Suprapubic skin (tissue), 4 donors: ENCODE data around the gene FAM156A.
"Not testable (repeated sequence)": the region's sequence is repeated elsewhere in the genome, so short reads cannot be mapped to it uniquely, and the experiment has no call there.

ENCODE experiments used
- EP300 ChIP-seq: sonication (generic); formaldehyde crosslinking; IDR thresholded peaks from one replicate; pipeline ENCODE4 v1.6.1; 2017; ENCODE audit warnings: antibody characterized with exemption
- POLR2A ChIP-seq, 2 donors: fragments of 450-650 bp; IDR thresholded peaks; one replicate each; pipeline ENCODE4 v1.6.1; 2017; ENCODE audit warnings: antibody characterized with exemption in 2 of 2, mild to moderate bottlenecking in 2 of 2, moderate library complexity in 2 of 2
- POLR2AphosphoS5 ChIP-seq, 3 donors: sonication (generic); formaldehyde crosslinking; IDR thresholded peaks; one replicate each; pipeline ENCODE4 v1.6.1; 2017; ENCODE audit warnings: antibody characterized with exemption in 3 of 3
- TF ChIP-seq, protein P1 (sequence below), 2 donors: fragments of 200-600 bp in 1 of 2; fragments of 450-650 bp in 1 of 2; sonication (generic) in 1 of 2; IDR thresholded peaks; one replicate each; pipeline ENCODE4 v1.5.1; 2016 to 2019; ENCODE audit warnings: antibody characterized with exemption in 2 of 2, mild to moderate bottlenecking in 1 of 2, moderate library complexity in 1 of 2

DNA sequence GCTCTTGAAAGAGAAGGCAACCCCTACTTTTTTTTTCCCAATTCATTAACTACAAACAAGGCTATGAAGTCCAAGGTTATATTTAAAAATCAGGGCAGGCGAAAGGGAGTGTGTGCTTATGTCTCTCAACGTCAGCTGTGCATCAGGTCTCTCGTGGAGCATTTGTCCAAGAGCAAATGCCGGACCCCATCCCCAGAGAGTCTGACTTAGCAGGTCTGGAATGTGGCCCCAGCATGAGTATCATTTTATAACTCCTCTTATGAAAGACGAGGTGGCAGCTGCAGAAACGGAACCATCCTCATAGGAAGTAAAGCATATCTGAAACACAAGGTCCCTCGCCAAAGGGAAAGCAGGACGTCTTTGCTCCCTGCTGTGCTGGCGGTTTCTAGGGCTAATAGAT lies 44.6 kb downstream of the FAM156A start:
- TF ChIP-seq, protein P1, sequence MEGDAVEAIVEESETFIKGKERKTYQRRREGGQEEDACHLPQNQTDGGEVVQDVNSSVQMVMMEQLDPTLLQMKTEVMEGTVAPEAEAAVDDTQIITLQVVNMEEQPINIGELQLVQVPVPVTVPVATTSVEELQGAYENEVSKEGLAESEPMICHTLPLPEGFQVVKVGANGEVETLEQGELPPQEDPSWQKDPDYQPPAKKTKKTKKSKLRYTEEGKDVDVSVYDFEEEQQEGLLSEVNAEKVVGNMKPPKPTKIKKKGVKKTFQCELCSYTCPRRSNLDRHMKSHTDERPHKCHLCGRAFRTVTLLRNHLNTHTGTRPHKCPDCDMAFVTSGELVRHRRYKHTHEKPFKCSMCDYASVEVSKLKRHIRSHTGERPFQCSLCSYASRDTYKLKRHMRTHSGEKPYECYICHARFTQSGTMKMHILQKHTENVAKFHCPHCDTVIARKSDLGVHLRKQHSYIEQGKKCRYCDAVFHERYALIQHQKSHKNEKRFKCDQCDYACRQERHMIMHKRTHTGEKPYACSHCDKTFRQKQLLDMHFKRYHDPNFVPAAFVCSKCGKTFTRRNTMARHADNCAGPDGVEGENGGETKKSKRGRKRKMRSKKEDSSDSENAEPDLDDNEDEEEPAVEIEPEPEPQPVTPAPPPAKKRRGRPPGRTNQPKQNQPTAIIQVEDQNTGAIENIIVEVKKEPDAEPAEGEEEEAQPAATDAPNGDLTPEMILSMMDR (IDR thresholded peaks at IDR 0.05): not testable (repeated sequence)
- not testable (repeated sequence) for TF ChIP-seq POLR2AphosphoS5 (IDR thresholded peaks at IDR 0.05); EP300; POLR2A (IDR thresholded peaks at IDR 0.05)
